GM18870 (cell line): Measurements from ENCODE around the gene CDC42EP5.
"Not testable (repeated sequence)": the region's sequence is repeated elsewhere in the genome, so short reads cannot be mapped to it uniquely, and the experiment has no call there.

Experiments
- ATAC-seq: cut with Tn5 transposase; IDR thresholded peaks from one replicate; pipeline ENCODE4 v1.9.1; 2021; ENCODE audit warnings: moderate library complexity; ENCODE audit not compliant: unreplicated experiment

The CDC42EP5 gene

DNA sequence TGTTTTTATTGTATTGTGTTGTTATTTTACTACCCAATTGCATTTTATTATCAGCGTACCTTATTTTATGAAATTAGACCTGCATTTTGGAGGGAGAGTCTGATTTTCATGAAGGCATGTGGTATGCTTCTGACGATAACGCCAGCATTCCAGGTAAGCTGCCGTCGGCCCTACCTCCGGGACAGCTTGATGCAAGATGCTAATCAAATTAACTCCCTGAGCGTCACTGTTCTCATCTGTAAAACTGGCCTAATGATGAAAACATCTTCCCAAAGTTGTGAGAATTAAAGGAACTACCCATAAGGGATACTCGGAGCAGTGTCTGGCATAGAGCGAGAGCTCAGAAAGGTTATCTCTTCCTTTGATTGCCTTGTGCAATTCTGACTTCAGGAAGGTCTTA lies 16.7 kb upstream of the CDC42EP5 start:
- ATAC-seq = no peak

DNA sequence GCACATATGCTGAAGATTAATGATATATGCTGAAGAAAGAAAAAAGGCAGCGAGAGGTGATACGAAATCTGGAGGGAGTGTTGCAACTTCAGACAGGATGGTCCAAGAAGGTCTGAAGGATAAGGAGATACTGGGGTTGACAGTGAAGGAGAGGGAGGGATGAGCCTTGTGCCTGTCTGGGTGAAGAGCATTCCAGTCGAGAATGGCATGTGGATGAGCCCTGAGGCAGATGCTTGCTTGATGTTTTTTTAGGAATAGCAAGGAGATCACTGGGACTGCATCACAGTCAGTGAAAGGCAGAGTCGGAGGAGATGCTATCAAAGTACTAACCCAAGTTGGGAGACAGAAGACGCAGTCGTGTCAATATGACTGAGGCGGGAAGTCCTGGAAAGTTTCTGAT lies 16.2 kb upstream of the CDC42EP5 start:
- ATAC-seq = no peak

DNA sequence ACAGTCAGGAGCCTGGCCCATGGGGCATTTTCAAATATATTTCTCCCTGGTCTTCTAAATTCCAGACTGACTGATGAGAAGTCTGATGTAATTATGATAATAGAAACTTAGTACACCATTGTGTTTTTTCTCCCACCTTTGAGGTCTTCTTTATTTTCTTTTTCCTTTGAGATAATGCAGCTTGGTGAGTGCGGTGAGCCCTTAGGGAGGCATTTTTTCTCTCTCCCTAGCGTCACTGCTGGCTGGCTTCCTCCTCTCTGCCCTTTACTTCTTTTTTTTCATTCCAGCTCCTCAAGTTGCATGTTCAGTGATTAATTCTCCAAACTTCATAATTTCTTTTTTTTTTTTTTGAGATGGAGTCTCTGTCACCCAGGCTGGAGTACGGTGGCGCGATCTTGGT lies 12.8 kb upstream of the CDC42EP5 start:
- no peak for ATAC-seq

DNA sequence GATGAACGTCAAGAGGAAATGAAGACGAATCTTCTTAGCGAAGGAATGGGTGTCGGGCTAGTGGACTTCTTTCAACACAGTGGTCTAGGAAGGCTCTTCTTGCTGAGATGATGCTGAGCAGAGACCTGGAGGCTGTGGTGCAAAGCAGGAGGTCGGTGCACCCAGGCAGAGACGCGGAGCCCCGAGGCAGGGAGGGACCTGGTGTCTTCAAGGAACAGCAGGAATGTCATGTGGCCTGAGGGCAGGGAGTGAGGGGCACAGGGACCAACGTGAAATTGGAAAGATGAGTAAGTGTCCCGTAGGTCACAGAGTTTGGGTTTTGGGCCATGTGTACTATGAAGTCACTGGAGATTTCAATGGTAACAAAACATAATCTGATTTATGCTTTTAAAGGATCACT lies 11.4 kb upstream of the CDC42EP5 start:
- ATAC-seq = no peak

DNA sequence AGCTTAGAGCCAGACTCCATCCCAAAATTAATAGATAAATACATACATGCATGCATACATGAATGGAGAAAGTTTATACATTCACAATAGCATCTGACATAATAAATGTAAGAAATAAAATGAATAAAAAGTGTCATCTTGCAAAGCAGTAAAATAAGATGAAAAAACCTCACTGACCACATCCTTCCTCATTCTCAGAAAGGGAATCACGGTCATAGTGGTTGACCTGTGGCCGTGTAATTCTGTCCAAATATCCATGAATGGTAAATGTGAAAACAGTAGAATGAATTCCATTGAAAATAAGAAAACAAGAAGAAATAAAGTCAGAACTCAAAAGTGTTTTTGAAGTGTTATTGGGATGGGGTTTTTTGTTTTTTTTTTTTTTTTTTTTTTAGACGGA lies 9.8 kb upstream of the CDC42EP5 start:
- ATAC-seq = no peak

DNA sequence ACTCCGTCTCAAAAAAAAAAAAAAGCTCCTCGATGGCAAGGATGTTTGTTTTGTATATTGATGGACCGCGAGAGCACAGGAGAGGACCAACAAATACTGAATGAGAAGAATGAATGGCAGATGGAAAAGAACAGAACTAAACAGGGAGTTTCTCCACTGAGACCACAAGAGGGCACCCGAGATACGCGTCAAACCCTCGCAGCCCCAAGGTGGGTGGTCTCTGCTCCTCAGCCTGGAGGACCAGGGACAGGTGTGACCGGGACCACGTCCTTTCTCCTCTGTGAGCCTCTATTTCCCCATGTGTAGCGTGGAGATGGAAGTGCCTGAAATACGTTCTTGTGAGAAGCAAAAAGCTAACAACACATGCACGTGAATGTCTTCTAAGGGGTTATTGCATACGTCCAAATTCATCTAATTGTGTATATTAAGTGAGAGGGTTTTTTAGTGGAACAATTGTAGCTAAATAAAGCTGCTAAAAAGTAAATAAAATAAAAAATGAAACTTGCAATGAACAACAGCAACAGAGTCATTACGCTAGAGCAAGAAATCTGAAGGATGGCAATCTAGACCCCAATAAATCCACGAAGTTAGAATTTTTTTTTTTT lies 8.3 kb upstream of the CDC42EP5 start:
- ATAC-seq = no peak

DNA sequence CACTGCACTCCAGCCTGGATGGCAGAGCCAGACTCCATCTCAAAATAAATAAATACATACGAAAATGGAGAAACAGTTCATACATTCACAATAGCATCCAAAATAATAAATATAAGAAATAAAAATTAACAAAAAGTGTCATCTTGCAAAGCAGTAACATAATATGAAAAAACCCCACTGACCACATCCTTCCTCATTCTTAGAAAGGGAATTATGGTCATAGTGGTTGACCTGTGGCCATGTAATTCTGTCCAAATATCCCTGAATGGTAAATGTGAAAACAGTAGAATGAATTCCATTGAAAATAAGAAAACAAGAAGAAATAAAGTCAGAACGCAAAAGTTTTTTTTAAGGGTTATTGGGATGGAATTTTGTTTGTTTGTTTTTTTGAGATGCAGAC lies 7.0 kb upstream of the CDC42EP5 start:
- no peak for ATAC-seq

DNA sequence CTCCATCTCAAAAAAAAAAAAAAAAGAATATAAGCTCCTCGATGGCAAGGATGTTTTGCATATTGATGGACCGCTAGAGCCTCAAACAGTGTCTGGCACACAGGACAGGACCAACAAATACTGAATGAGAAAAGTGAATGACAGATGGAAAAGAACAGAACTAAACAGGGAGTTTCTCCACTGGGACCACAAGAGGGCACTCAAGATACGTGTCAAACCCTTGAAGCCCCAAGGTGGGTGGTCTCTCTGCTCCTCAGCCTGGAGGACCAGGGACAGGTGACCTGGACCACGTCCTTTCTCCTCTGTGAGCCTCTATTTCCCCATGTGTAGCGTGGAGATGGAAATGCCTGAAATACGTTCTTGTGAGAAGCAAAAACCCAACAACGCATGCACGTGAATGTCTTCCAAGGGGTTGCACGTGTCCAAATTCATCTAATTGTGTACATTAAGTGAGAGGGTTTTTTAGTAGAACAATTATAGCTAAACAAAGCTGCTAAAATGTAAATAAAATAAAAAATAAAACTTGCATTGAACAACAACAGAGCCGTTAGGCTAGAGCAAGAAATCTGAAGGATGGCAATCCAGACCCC lies 5.7 kb upstream of the CDC42EP5 start:
- no peak for ATAC-seq

DNA sequence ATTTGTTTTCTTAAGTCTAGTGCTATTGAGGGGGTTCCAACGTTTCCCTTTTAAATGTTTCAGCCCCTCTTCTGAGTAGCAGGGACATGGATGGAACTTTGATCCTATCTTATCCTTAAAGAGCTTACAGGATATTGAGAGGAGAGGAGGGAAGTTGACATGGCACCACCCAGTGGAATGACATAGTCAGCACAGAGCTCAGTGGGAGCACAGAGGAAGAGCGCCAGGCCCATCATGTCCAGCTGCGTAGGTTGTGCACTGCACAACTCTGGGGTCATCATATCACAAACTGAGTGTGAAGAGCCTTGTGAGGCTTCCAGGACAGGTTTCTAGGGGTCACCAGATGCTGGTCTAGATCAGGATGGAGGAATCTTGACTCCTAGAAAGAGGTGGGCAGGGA lies 4.6 kb upstream of the CDC42EP5 start:
- no peak for ATAC-seq

DNA sequence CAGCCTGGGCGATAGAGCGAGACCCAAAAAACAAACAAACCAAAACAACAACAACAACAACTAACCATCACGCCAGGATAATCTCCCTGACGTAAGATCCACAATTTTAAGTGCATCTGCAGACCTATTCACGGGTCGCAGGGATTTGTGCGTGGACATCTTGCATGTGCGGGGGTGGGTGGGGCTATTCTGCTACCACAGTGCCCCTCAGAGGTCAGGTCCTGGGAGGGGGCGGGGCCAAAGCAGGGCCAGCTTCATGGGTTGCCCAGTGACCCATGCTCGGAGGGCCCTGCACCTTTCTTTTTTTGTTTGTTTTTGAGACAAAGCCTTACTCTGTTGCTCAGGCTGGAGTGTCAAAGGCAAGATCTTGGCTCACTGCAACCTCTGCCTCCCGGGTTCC lies 2.6 kb upstream of the CDC42EP5 start:
- no peak for ATAC-seq

DNA sequence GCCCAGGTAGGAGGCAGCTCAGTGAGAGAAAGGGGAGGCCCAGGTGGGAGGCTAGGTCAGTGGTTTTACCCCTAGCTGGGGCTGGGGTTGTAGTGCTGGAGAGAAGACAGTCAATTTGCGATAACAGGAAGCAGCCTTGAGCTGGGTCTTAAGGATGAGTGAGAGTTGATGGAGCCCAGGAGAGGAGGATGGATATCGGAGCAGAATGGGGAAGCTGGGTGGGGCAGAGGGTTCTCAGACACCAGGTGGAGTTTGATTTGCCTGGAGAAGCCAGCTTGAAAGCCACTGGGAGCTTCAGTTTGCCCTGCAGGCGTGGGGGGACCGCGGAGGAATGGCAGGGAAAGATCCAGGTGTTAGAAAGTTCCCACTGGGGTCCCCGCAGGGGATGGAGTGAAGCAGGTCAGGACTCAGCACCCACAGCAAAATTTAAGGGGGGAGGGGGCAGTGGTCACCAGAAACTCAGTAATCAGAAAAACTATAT lies 836 bp upstream of the CDC42EP5 start:
- ATAC-seq = no peak

DNA sequence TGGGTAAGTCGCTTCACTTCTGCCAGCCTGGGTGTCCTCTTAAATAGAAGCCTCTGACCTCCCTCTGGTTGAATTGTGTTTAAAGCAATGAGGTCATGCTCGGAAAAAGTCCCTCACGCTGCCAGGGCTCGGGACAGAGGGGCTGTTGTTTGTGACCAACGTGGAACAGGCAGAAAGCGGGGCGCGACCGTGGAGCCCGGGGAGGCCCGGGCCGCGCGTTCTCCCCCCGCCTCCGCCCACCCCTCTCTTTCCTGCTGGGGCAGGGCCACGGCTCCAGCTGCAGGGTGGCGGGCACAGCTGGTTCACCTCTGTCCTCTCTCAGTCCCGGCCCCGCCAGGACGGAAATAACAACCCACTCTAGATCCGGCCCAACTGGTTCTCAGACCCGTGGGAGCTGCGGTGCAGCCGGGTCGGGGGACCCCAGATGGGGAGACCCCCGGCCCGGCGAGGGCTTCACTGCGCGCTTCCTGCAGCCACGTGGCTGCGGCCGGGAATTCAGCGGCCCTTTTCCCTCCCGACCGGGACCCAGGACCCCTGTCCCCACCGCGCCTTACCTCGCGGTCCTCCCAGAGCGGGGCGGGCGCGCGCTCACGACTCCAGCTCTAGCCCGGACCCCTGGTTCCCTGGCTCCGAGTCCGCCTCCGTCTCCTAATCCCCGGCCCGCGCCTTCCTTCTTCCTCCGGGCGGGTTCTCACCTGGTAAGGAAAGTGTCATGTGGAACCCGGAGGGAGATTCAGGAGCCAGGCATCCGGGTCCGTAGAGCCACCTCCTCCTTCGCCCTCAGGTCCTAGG lies 1.9 kb downstream of the CDC42EP5 start:
- no peak for ATAC-seq

DNA sequence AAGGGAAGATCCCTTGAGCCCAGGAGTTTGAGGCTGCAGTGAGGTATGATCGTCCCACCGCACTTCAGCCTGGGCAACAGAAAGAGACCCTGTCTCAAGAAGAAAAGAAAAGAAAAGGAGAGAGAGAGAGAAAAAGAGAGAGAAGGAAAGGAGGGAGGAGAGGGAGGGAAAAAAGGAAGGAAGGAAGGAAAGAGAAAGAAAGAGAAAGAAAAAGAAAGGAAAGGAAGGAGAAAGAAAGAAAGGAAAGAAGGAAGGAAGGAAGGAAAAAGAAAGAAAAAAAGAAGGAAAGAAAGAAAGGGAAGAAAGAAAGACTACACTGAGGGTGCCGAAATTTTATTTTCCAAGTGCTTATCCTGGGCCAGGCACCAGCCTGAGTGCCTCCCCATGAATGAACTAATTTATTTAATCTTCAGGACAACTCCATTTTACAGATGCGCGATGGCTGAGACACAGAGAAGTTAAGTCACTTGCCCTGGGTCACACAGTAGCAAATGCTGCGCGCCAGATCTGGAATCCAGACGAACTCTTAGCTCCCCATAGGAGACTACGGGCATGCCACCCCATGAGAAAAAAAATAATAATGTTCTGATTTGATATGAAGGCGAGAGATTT lies 2.7 kb downstream of the CDC42EP5 start:
- no peak for ATAC-seq

DNA sequence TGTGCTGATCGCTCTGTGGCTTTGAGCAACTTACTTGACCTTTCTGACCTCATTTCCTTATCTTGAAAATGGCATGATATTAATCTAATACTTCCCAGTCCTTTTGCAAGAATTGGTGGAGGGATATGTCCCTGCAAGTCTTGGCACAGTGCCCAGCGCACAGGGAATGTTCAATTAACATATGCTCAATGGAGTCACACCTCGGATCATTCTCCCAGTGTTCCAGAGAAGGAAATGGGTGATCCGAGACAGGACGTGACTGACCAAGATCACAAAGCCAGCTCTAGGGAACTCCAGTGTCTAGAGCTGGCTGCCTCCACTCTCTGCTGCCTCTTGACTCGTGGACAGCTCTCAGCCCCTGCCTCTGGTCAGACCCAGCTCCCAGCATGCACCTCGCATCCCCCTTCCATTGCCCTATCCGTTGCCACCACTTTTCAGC lies 3.6 kb downstream of the CDC42EP5 start:
- ATAC-seq = no peak

DNA sequence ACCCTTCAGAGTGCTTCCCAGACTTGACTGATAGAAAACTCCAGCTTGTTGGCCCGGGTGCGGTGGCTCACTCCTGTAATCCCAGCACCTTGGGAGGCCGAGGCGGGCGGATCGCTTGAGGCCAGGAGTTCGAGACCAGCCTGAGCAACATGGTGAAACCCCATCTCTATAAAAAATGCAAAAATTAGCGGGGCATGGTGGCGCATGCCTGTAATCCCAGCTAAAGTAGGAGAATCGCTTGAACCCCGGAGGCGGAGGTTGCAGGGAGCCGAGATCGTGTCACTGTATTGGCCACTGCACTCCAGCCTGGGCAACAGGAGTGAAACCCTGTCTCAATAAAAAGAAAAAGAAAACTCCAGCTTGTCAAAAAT lies 7.0 kb downstream of the CDC42EP5 start:
- ATAC-seq = not testable (repeated sequence)

DNA sequence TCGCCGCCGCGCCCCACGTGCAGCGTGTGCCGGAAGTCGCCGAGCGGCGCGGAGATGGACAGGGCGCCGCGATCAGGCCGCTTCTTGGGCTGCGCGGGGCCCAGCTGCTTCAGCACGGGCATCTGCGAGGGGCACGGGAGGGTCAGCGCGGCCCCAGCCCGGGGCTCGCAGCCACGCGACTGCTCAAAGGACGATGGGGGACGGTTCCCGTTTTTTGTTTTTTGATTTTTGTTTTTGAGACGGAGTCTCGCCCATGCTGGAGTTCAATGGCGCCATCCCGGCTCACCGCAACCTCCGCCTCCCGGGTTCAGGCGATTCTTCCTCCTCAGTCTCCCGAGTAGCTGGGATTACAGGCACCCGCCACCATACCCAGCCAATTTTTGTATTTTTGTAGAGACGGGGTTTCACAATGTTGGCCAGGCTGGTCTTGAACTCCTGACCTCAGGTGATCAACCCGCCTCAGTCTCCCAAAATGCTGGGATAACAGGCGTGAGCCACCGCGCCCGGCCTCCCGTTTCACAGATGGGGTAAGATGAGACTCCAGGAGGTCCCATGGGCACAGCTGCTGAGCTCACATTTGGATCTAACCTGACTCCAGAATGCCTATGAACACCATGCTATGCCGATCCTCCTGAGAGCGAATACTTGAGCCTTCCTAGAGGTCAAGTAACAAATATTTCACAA lies 7.5 kb downstream of the CDC42EP5 start:
- ATAC-seq = no peak

DNA sequence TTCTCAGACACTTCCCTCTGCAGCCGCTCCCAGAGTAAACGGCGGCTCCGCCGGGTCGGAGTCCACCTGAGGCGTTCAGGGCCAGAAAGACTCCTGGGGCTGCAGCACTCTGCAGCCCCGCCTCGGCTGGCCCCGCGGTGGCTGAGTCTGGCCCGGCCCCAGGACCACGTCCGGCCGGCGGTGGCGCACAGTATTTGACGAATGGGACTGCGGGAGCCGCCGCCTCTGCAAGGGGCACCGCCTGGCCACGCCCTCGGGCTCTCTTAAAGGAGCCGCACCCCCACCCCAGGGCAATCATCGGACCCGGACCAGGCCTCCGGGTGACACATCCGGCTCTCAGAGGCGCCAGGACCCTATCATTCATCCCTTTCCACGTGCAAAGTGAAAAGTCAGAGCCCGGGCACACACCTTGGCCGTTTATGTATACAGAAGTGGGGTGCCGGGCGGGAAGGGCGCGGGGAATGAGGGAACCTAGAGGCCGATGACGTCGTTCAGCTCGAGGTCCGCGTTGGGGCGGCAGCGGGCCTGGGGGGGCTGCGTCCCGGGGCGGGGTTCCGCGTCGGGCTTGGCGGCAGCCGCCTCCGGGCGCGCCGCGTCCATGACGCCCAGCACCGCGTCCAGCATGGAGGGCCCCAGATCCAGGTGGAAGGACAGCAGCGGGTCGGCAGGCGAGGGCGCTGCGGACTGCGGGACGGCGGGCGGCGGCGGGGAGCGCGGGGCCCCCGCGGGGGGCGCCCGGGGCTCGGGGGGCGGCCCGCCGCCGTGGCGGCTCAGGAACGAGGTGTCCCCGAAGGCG lies 8.3 kb downstream of the CDC42EP5 start:
- ATAC-seq = peak; percentile 25

DNA sequence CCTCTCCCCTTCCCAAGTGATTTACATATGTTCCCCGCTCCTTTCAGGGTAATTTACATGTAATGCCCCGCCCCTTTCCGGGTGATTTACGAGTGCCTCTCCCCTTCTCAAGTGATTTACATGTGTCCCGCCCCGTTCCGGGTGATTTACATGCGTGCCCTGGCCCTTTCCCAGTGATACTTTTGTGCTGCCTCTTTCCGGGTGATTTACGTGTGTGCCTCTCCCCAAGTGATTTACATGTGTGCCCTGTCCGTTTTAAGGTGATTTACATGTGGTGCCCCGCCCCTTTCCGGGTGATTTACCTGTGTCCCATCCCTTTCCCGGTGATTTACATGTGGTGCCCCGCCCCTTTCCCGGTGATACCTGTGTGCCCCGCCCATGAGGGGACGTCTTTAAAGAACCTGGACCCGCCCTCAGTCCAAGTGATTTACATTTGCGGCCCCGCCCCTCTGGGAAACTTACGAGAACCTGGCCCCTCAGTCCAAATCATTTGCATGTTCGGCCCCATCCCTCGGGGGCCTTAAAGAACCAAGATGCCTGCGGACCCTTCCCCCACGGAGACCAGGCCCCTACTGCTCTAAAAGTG lies 9.0 kb downstream of the CDC42EP5 start:
- ATAC-seq = peak; percentile 63

DNA sequence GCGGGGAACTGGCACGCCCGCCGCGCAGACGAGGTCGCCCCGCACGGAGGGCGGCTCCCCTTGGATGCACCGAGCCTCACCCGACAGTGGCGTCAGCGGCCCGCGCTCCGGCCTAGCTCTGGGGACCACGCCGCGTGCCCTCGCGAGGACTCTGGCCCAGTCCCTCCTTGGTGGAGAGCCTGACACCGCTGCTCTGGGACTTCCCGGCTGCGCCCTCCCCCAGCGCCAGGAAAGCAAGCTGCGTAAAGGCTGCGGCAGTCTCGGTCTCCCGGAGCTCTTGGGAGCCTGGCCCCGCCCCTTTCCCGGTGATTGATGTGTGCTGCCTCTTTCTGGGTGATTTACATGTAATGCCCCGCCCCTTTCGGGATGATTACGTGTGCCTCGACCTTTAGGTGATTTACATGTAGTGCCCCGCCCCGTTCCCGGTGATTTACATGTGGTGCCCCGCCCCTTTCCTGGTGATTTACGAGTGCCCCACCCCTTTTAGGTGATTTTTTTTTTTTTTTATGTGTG lies 9.5 kb downstream of the CDC42EP5 start, which contains the start of gene LENG9:
LENG9 (minus strand) TSS at position 248 of the 513 bp plus-strand sequence. CDS start 252 bp downstream, outside the sequence.
- ATAC-seq = peak; percentile 54
